GM19468 (cell line): Measurements from ENCODE around the gene C5orf47.
"Not testable (repeated sequence)": the region's sequence is repeated elsewhere in the genome, so short reads cannot be mapped to it uniquely, and the experiment has no call there.

Source experiments
- ATAC-seq: cut with Tn5 transposase; IDR thresholded peaks from one replicate; pipeline ENCODE4 v1.9.1; 2021; ENCODE audit warnings: mild to moderate bottlenecking, moderate library complexity, moderate number of reproducible peaks; ENCODE audit not compliant: unreplicated experiment; ENCODE audit errors: extremely low read depth

Gene C5orf47

GRCh38 chr5:173969167-173970049, 19.6 kb upstream of the C5orf47 start:
- ATAC-seq = no peak

DNA sequence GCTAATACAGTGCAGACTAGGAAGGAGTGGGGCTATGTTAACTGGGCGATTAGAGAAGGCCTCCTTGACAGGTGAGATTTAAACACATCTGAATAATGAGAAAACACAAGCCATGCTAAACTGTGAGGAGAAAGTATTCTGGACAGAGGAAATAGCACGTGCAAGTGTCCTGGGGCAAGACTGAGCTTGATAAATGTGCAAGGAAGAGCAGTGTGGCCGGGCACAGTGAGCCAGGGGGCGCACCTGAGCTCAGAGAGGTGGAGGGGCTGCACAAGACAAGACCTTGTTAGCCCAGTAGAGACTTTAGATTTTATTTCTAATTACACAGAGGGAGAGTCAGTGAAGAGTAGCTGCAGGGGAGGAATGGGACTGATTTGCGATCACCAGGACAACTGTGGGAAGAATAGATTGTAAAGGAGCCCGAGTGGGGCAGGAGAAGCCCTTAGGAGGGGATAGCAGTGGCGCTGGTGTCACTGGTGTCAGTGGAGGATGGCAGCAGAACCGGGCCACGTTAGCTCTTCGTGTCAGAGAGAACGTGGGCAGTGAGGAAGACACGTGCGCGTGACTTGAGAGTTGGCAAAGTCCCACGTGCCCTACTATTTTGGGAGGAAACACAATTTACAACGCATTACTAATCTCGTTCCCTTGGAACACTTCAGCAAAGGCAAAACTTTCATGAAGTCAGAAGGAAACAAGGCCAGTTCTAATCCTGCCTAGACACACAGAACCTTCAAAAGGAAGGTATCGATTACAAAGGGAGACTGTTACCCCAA, 17.9 kb upstream of the C5orf47 start:
- ATAC-seq = no peak

DNA sequence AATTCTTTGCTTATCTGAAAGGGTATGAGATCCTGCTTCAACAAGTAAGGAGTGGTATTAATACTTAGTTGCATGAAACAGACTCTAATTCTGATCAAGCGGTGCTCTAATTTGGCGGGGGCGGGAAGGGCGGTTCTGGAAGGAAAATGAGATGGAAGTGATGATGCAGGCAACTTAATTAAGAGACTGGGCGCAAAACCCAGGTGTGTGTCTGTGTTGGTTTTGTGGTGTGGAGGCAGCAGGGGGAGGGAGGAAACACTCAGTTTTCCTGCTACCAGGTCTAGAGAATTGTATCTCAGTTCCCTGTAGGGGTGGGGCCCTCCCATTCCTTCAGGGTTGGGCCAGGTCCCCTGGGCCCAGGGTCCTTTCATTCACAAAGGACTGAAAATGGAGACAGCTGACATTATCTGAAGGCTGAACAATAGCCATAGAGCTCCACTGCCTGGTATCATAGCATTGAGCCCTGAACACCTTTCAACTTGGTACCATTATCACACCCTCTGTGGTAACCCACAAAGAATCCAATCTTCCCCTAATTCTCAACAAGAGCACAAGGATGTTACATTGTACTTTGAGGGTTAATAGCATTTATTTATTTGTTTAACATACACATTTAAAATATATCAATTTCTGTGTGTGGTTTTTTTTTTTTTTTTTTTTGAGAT, 17.2 kb upstream of the C5orf47 start:
- ATAC-seq = no peak

GRCh38 chr5:173972607-173972924, 16.4 kb upstream of the C5orf47 start:
- no peak for ATAC-seq

GRCh38 chr5:173972925-173973615, 15.9 kb upstream of the C5orf47 start:
- ATAC-seq = no peak

- ATAC-seq = no peak
Observed at GRCh38 chr5:173973616-173973969, 15.4 kb upstream of the C5orf47 start.

DNA sequence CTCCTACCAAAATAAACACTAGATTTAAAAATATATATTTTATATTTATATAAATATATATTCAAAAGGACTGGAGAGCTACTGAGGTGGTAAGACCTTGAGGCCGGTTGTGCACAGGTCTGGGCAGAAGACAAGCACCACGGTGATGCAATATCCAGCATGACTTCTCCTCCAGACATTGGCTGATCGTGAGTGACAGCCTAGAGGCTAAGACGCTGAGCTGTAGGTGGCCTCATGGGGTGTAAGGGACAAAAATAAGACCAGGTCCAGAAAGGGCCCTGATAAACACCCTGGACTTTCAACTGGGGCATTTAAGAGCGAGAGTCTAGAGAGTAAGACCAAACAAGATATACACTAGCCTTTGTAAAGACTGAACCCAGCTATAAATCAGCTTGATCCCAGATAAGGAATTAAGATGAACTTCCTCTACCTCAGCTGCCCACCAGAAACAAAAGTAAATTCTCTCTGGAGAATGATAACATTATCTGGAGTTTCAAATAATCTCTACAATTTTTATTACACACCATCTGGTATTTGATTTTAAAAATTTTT, 14.2 kb upstream of the C5orf47 start:
- ATAC-seq = no peak

- no peak for ATAC-seq
Observed at GRCh38 chr5:173981185-173981761, 7.7 kb upstream of the C5orf47 start.

DNA sequence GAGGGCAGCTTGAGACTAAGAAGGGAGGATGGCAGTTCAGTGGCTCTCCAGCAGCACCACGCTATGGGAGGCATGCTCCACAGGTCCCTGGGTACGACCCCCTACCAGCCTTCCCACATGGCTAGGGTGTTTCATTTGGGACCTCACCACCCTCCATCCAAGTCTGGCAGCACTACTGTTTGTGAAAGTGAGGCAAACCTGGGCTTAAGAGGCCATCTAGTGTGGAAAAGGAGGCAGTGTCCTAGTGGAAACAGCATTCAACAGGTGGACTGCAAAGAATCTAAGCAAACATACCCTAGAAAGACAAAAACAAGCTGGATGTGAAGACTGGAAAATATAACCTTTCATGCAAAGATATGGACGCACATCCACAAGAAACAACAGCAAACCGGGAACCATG, 4.8 kb upstream of the C5orf47 start:
- ATAC-seq = no peak

DNA sequence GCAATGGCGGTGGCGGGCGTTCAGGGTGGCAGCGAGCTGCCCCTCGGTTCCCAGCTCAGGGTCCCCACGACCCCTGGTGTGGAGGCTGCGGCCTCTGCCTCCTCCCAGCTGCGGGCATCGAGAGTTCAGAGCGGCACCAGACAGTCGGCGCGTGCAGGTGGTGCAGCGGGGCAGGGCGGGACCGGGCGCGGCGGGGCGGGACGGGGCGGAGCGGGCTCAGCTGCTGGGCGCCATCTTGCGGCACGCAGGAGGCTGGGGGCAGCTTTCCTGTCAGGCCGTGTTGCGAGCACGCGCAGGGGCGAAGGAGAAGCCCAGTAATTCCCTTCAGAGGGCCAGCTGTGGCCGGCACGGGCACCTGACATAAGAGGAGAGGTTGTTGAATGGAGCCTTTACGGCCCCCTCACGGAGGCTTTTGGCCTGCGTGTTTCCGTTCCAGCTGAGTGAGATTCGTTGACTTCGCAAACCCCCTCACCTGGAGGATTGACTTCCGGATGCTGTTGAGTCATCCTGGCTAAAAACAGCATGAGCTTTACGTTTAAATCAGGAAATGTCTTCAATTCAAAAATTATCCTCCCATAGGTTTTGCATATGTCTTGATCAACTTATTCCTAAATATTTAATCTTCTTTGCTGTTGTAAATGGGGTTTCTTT, 587 bp downstream of the C5orf47 start:
- ATAC-seq = no peak

DNA sequence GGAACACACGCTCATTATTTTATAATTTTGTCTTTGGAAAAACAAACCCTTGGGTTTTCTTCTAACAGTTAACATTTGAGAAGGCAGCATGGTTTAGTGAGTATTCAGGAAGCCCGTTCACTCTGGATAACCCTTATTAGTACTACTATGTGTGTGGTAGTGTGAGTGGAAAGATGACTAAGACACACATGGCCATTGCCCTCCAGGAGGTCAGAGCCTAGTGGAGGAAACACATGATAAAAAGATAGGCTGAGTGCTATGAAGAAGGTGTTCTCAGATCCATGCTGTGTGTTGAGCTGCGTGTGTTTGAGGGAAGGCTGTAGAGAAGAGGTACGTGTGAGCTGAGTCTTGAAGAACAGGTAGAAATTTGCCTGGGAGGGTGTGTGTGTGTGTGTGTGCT, 8.4 kb downstream of the C5orf47 start:
- ATAC-seq = no peak

- ATAC-seq = no peak
Observed at GRCh38 chr5:173998531-173998930, 9.6 kb downstream of the C5orf47 start.

DNA sequence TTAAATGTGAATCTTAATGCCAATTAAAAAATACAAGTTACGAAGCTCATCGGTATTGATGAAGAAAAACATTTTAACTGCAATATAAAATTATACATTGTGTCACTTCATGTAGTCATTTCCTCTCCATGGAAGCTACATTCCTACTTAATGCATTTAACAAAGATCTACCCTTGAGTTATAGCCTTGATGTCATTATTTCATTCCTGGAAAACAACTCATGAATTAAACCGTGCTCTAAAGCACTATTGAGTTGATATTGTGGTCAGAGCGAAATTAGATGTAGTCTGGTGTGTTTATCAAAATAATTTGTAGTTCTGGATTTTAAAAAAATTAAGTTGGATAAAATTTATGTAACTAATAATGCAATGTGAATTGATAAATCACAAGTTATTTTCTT, 11.1 kb downstream of the C5orf47 start:
- ATAC-seq = no peak

GRCh38 chr5:174003795-174004194, 14.8 kb downstream of the C5orf47 start:
- no peak for ATAC-seq

DNA sequence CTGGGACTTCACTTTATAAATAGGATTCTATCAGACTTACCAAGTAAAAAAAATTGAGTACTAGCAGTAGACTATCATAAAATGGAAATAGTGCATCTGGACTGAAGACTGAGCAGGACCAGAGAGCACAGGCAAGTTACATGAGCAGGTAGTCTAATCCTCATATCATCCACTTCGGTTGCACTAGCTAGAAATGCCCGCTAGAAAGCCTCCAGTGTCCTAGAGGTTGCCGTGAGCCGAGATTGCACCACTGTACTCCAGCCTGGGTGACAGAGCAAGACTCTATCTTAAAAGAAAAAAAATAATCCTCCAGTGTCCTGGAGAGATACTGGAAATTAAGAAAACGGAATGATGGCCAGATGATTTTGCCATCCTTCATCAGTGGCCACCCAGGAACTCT, 20.0 kb downstream of the C5orf47 start:
- no peak for ATAC-seq

- ATAC-seq = no peak
Observed at GRCh38 chr5:174010365-174010764, 21.4 kb downstream of the C5orf47 start.

DNA sequence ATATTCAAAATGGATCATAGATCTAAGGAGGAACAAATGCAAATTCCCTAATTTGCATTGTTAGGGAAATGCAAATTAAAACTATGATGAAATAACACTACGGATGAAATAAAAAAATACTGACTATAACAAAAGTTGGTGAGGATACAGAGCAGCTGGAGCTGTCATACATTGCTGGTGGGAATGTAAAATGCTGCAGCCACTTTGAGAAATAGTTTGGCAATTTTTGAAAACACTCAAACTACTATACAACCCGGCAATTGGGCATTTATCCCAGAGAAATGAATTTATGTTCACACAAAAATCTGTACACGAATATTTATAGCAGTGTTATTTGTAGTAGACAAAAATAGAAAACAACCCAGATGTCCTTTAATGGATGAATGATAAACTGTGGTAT, 22.5 kb downstream of the C5orf47 start:
- ATAC-seq = no peak

- ATAC-seq = not testable (repeated sequence)
Observed at GRCh38 chr5:174020069-174020927, 31.3 kb downstream of the C5orf47 start.

DNA sequence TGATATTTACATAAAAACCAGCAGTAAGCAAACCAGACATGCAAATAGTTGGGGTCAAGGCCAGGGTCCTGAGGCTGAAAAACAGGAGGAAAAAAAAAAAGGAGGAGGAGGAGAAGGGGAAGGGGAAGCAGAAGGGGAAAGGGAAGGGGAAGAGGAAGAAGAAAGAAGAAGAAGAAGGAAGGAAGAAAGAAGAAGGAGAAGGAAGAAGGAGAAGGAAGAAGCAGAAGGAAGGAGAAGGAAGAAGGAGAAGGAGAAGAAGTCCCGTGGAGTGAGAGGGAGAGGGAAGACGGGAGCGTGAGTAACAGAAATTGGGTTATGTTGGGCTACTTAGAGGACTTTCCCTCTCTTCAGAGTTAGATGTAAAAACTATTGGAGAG, 31.9 kb downstream of the C5orf47 start:
- no peak for ATAC-seq
